K562 (cell line): ENCODE data around the gene GFI1B. TPM values are rescaled to one million over a fixed set of nuclear protein-coding genes. Genes with fewer than 3 reads are reported as not detected.

ENCODE experiments used
- ATAC-seq: fragments of 200-7000 bp; cut with Tn5 transposase; 3 replicates; pipeline ENCODE4 v1.9.1; 2020; ENCODE audit warnings: moderate library complexity
- BruUV-seq: library from RNA; stranded (reverse); fragments of 400-500 nt; replicated peaks from 2 replicates; lab custom pipeline; 2021; lab: Mats Ljungman, UMichigan
- CTCF ChIA-PET: fragments of 300-600 bp; formaldehyde crosslinking; extraction: SDS; loops from one replicate; lab custom pipeline; 2021; ENCODE audit warnings: low intra/inter-chr PET ratio; lab: Yijun Ruan, JAX
- POLR2A ChIA-PET: fragments of 300-600, 350-650 bp; sonication (Branson Sonifier 250); formaldehyde crosslinking; extraction: SDS; loops from one replicate; lab custom pipeline; 2021; ENCODE audit warnings: antibody characterized with exemption, inconsistent platforms; lab: Yijun Ruan, JAX
- DNase-seq, 4 experiments: peaks; one replicate each; pipeline versions ENCODE4 v3.0.0 to v3.0.0-alpha.2; 2011 to 2018; ENCODE audit warnings: low spot score in 3 of 4, mixed read lengths in 3 of 4; ENCODE audit errors: extremely low read depth in 1 of 4
- FAIRE-seq: peaks from 2 replicates; lab custom pipeline; 2011; peaks lifted over from hg19 to GRCh38; lab: Jason Lieb, UNC
- H2AFZ ChIP-seq: 2 replicates; pipeline ENCODE4 v1.6.0; 2011; ENCODE audit warnings: low read depth, low read length, control low read depth, inconsistent platforms
- H3K27ac ChIP-seq: fragments of 200-600 bp; 3 replicates; pipeline ENCODE4 v1.8.0; 2011; ENCODE audit warnings: low read depth, mild to moderate bottlenecking, control low read depth, inconsistent platforms, low read length, moderate library complexity, mixed read lengths; ENCODE audit errors: extremely low read depth
- H3K27me3 ChIP-seq, 2 experiments: fragments of 300-600 bp in 1 of 2; 2 replicates in 1 of 2; 3 replicates in 1 of 2; pipeline versions ENCODE4 v1.6.0 to v1.8.0; 2011; ENCODE audit warnings: inconsistent platforms in 2 of 2, low read length in 2 of 2, mild to moderate bottlenecking in 1 of 2, mixed read lengths in 1 of 2, moderate library complexity in 1 of 2; ENCODE audit not compliant: control insufficient read depth in 2 of 2, insufficient read depth in 2 of 2
- H3K36me3 ChIP-seq: fragments of 300-600 bp; 3 replicates; pipeline ENCODE4 v1.8.0; 2011; ENCODE audit warnings: mild to moderate bottlenecking, low read length, inconsistent platforms; ENCODE audit not compliant: control insufficient read depth, insufficient read depth
- H3K4me1 ChIP-seq, 2 experiments: fragments of 200-600 bp in 1 of 2; replicated peaks in 1 of 2; 2 replicates in 1 of 2; 3 replicates in 1 of 2; pipeline versions ENCODE4 v1.5.1 to v1.8.0; 2011; ENCODE audit warnings: inconsistent platforms in 2 of 2, low read length in 2 of 2, mild to moderate bottlenecking in 1 of 2, mixed read lengths in 1 of 2, moderate library complexity in 1 of 2; ENCODE audit not compliant: control insufficient read depth in 2 of 2, insufficient read depth in 2 of 2
- H3K4me2 ChIP-seq: 2 replicates; pipeline ENCODE4 v1.6.1; 2011; ENCODE audit warnings: low read length, control low read depth, inconsistent platforms, mixed read lengths; ENCODE audit not compliant: insufficient read depth
- H3K4me3 ChIP-seq: fragments of 200-600 bp; sonication (generic), shearing (Covaris generic); 2 replicates; pipeline ENCODE4 v1.5.1; 2016; ENCODE audit warnings: control low read depth, inconsistent platforms
- H3K79me2 ChIP-seq: fragments of 200-600 bp; 3 replicates; pipeline ENCODE4 v1.8.0; 2011; ENCODE audit warnings: low read length, inconsistent platforms; ENCODE audit not compliant: control insufficient read depth, insufficient read depth
- H3K9ac ChIP-seq, 2 experiments: 2 replicates each; pipeline versions ENCODE4 v1.6.0 to v1.6.1; 2011; ENCODE audit warnings: low read depth in 2 of 2, low read length in 2 of 2, control low read depth in 1 of 2, inconsistent platforms in 1 of 2, mild to moderate bottlenecking in 1 of 2, mixed read lengths in 1 of 2; ENCODE audit not compliant: insufficient read depth in 1 of 2
- H3K9me1 ChIP-seq: one replicate; pipeline ENCODE4 v1.6.0; 2011; ENCODE audit warnings: inconsistent platforms, mild to moderate bottlenecking, low read length, moderate library complexity; ENCODE audit not compliant: control insufficient read depth, insufficient read depth
- H3K9me3 ChIP-seq: replicated peaks from 2 replicates; pipeline ENCODE4 v1.5.1; 2011; ENCODE audit warnings: low read depth, low read length, inconsistent platforms; ENCODE audit not compliant: control insufficient read depth, insufficient read depth
- H4K20me1 ChIP-seq: replicated peaks from 2 replicates; pipeline ENCODE4 v1.6.1; 2011; ENCODE audit warnings: low read length, inconsistent platforms, mixed read lengths; ENCODE audit not compliant: control insufficient read depth, insufficient read depth
- AFF4 ChIP-seq: sonication (generic); formaldehyde crosslinking; IDR thresholded peaks from 2 replicates; pipeline ENCODE4 v1.8.0; 2023; ENCODE audit warnings: mild to moderate bottlenecking, missing genetic modification reagents
- ATF2 ChIP-seq: sonication (generic); formaldehyde crosslinking; IDR thresholded peaks from 2 replicates; pipeline ENCODE4 v1.8.1; 2022; ENCODE audit warnings: missing genetic modification reagents
- BHLHE40 ChIP-seq: IDR thresholded peaks from 2 replicates; pipeline ENCODE4 v1.6.1; 2011; ENCODE audit warnings: low read length, improper control_type of control experiment
- FOXK1 ChIP-seq: sonication (generic); formaldehyde crosslinking; IDR thresholded peaks from 2 replicates; pipeline ENCODE4 v1.8.0; 2022; ENCODE audit warnings: missing genetic modification reagents, mild to moderate bottlenecking, borderline replicate concordance
- HDAC1 ChIP-seq, 2 experiments: fragments of 450-650 bp; IDR thresholded peaks; 2 replicates each; pipeline ENCODE4 v1.6.1; 2016 to 2017; ENCODE audit warnings: inconsistent platforms in 1 of 2, mild to moderate bottlenecking in 1 of 2, moderate library complexity in 1 of 2
- HDAC2 ChIP-seq: fragments of 450-650 bp; IDR thresholded peaks from 2 replicates; pipeline ENCODE4 v1.6.1; 2016; ENCODE audit warnings: mild to moderate bottlenecking
- KDM1A ChIP-seq, 2 experiments: fragments of 450-650 bp; IDR thresholded peaks; 2 replicates each; pipeline ENCODE4 v1.6.1; 2016; ENCODE audit warnings: mild to moderate bottlenecking in 2 of 2
- PCBP1 ChIP-seq: fragments of 200-400 bp; formaldehyde crosslinking; IDR thresholded peaks from 2 replicates; pipeline ENCODE4 v1.6.1; 2018; ENCODE audit warnings: mild to moderate bottlenecking, low read depth, low read length; ENCODE audit not compliant: poor library complexity, severe bottlenecking
- PRDM10 ChIP-seq: fragments of 450-650 bp; IDR thresholded peaks from 2 replicates; pipeline ENCODE4 v1.6.1; 2018; ENCODE audit not compliant: partially characterized antibody
- RCOR1 ChIP-seq, 2 experiments: IDR thresholded peaks; 2 replicates each; pipeline ENCODE4 v1.6.1; 2012; ENCODE audit warnings: low read depth in 2 of 2, low read length in 2 of 2, borderline replicate concordance in 1 of 2, improper control_type of control experiment in 1 of 2
- WGBS: fragments of 100-300 bp; shearing (Covaris generic); methylation state at CpG from one replicate; pipeline ENCODE4 v1.1.6; 2016; ENCODE audit warnings: low coverage, mixed read lengths; ENCODE audit not compliant: insufficient coverage; ENCODE audit errors: missing lambda C conversion rate; 5-methylcytosine and 5-hydroxymethylcytosine counted together
- in situ Hi-C: fragments of 300-500 bp; cut with MboI; formaldehyde crosslinking; loops from 4 replicates; pipeline ENCODE4 v1.15.0; 2018; ENCODE audit warnings: inconsistent platforms, mixed read lengths
- intact Hi-C: fragments of 100-400 bp; cut with micrococcal nuclease; formaldehyde crosslinking; loops from 2 replicates; pipeline ENCODE4 v1.14.2; 2022
- polyA plus RNA-seq, 8 experiments: library from polyadenylated mRNA; depleted of rRNA in 4 of 8; stranded (reverse) in 5 of 8; unstranded in 3 of 8; fragments of >200 nt; fragmentation: Nextera tagmentation in 2 of 8; fragmentation: Illumina TruSeq in 1 of 8; extraction: Ambion mirVana in 2 of 8; extraction: Trizol in 1 of 8; gene quantifications; 2 replicates each; pipeline versions ENCODE4 v1.2.1 to v1.2.3, GENCODE V29; 2011 to 2014; ENCODE audit warnings: inconsistent platforms in 1 of 8, missing spikeins in 1 of 8
- total RNA-seq, 7 experiments: library from RNA; depleted of rRNA in 6 of 7; stranded (reverse); fragments of >200 nt in 6 of 7; fragmentation: Illumina TruSeq in 2 of 7; extraction: Trizol in 2 of 7; gene quantifications; 2 replicates each; pipeline versions ENCODE4 v1.2.1 to v1.2.3, GENCODE V29; 2011 to 2021; ENCODE audit warnings: low replicate concordance in 1 of 7

The GFI1B gene
- total and polyA plus RNA-seq, 9 of the 15 experiments (the other 6 are each of a cell fraction or from before 2014, with no cell fraction given): 8.0 to 75.7 (median 34.5) TPM

GRCh38 chr9:132939169-132939568, 39.3 kb upstream of the GFI1B start (continued):
- no peak for TF ChIP-seq PCBP1

- Histone ChIP-seq H3K4me2 (peak overlapping the region; percentile 55; the same call in 1 of the 2 replicates), H3K27ac (no peak overlapping the region)
- BruUV-seq: no TSS peak
- TF ChIP-seq HDAC1 (IDR thresholded peaks at IDR 0.05) (peak in 1 of 2 experiments; percentile 54; a peak in 1 of 4 replicates), HDAC2 (peak; percentile 27; the same call in 1 of the 2 replicates), KDM1A (IDR thresholded peaks at IDR 0.05) (peak; percentile 91 to 92), FOXK1 (CRISPR knock-in tag) (no peak), PRDM10 (peak; percentile 67), BHLHE40 (peak; percentile 42; the same call in 1 of the 2 replicates), RCOR1 (IDR thresholded peaks at IDR 0.05; ENCODE audit: borderline replicate concordance in 1 of 2, low read depth in 2 of 2, low read length in 2 of 2) (0 out of 4 replicates have a peak, but pooled peaks of 1 of the 2 experiments have one; percentile 21), ATF2 (no peak), AFF4 (no peak)
Measured at GRCh38 chr9:132942541-132943182, 35.8 kb upstream of the GFI1B start.

More at GRCh38 chr9:132942541-132943182, 35.8 kb upstream of the GFI1B start:
- peaks cover 61% of the 10 kb centered on the region for H3K79me2 ChIP-seq
- intact Hi-C loops: no loop called here
- POLR2A ChIA-PET: interaction anchor here (0.7 to 2.6 kb wide), 6 partner anchors 8 to 457 kb away, joined by 3 to 19 read pairs (median 3); partner anchors contain the start of gene GFI1B
- no peaks in the 10 kb centered on the region for H4K20me1 ChIP-seq
- H3K36me3 ChIP-seq: 0 out of 3 replicates have a peak, but pooled peaks cover 3% of the 10 kb centered on the region
- DNase-seq: no peak
- H2AFZ ChIP-seq: no peak overlapping the region
- H3K4me1 ChIP-seq: peaks cover 9 to 24% of the 10 kb centered on the region in 2 experiments
- H3K27me3 ChIP-seq: no peaks in the 10 kb centered on the region
- no peak overlapping the region for H3K9ac ChIP-seq
- FAIRE-seq: no peak
- WGBS: 17% methylated on average over 5 of the region's 5 CpGs
- H3K9me1 ChIP-seq: no peaks in the 10 kb centered on the region
- CTCF ChIA-PET: interaction anchor here (1.2 kb wide), 1 partner anchor 32 kb away, joined by 5 read pairs; no protein-coding TSS in a partner anchor
- no peak overlapping the region for H3K4me3 ChIP-seq
- in situ Hi-C loops: no loop called here
- H3K9me3 ChIP-seq: no peaks in the 10 kb centered on the region
- no peak for ATAC-seq
